ENCODE data around the gene SAMD14. TPM values are rescaled to one million over a fixed set of nuclear protein-coding genes. Genes with fewer than 3 reads are reported as not detected.

The SAMD14 gene
- polyA plus RNA-seq, 1 donor, result 16.1 TPM

- no peak for DNase-seq
These were observed 36.0 kb upstream of the SAMD14 start, which contains the start of gene SGCA for GRCh38 chr17:50165867-50166517. Gene SGCA, plus strand, starts transcription at chr17:50166005. Its CDS starts 36 bp downstream, at chr17:50166041.

GRCh38 chr17:50165466-50165865 lies 35.5 kb upstream of the SAMD14 start:
- no peak for DNase-seq

GRCh38 chr17:50165066-50165465 lies 35.1 kb upstream of the SAMD14 start:
- no peak for DNase-seq

GRCh38 chr17:50164697-50164988 lies 34.7 kb upstream of the SAMD14 start:
- no peak for DNase-seq

GRCh38 chr17:50163843-50164696 lies 34.1 kb upstream of the SAMD14 start:
- no peak for DNase-seq

GRCh38 chr17:50162466-50163254 lies 32.7 kb upstream of the SAMD14 start:
- no peak for DNase-seq

GRCh38 chr17:50161911-50162288 lies 31.9 kb upstream of the SAMD14 start:
- no peak for DNase-seq

GRCh38 chr17:50161023-50161910 lies 31.3 kb upstream of the SAMD14 start:
- DNase-seq, result peak; percentile 94

GRCh38 chr17:50157891-50158290 lies 27.9 kb upstream of the SAMD14 start:
- no peak for DNase-seq

- DNase-seq, result no peak
These were observed 25.3 kb upstream of the SAMD14 start for GRCh38 chr17:50155115-50155819.

GRCh38 chr17:50154604-50155003 lies 24.6 kb upstream of the SAMD14 start:
- DNase-seq, result no peak

- DNase-seq, result no peak
These were observed 24.0 kb upstream of the SAMD14 start for GRCh38 chr17:50153650-50154575.

GRCh38 chr17:50152736-50153135 lies 22.8 kb upstream of the SAMD14 start:
- DNase-seq, result no peak

- DNase-seq, result peak; percentile 89
These were observed 22.1 kb upstream of the SAMD14 start for GRCh38 chr17:50151937-50152547.

GRCh38 chr17:50151041-50151936 lies 21.3 kb upstream of the SAMD14 start:
- peak; percentile 89 for DNase-seq

- no peak for DNase-seq
These were observed 20.5 kb upstream of the SAMD14 start, which contains the start of gene PPP1R9B for GRCh38 chr17:50150354-50151040. Gene PPP1R9B, minus strand, starts transcription at chr17:50150677. Its CDS starts 164 bp downstream, at chr17:50150513.

Data from left kidney (tissue), 2 donors.